ENCODE results near the gene ALDH1B1. TPM values are rescaled to one million over a fixed set of nuclear protein-coding genes. Genes with fewer than 3 reads are reported as not detected.
A peak's percentile ranks its signal among the peaks of the same experiment; 100 is the strongest.

ALDH1B1 gene
- total RNA-seq: 15.7 TPM
- long read RNA-seq, transcript ALDH1B1-201 (2 exons, 3,066 nt): major isoform, 40 of 50 reads
- long read RNA-seq, partial matches to known transcripts: 9 of 50 reads
- long read RNA-seq, other reads (novel, unspliced or antisense): 1 of 50 reads

DNA sequence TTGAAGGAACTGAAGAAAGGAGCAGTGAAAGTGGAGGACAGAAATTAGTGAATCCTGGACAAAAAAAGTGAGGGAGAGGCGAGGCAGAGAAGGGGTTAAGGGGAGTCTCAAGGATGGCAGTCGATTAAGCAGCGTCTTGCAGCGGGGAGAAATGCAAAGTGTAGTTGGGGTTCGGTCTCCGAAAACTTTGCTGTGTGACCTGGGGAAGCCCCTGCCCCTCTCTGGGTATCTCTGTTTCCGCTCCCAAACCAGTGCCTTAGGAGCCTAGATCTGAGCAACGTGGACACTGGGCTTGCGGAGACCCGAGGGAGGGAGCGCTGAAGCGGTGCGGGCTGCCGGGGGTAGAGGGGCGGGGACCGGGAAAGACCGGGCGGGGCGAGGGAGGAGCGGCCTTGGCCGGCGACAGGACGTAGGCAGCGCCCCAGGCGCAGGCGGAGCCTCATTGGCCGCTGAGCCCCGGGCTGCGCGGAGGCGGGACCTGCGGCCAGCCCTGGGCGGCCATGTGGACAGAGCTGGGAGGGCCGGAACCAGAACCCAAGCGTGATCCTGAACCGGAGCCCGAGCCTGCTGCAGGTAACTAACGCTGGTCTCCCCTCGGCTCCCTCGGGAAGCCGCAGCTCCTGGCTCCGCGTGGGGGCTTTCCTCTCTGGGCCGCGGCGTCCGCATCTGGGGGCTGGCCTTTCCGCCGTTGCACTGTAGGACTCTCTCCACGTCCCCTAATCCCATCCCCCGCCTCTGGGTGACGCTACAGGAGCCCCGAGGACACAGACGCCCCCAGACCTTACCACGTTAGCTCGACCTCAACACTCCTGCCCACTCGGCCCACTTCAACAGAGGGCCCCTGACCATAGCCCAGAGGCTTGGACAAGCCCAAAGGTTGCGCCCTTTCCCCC, at the start of gene ALDH1B1:
ALDH1B1 (plus strand) TSS at position 468 of the 893 bp plus-strand sequence. CDS start 3,047 bp downstream, outside the sequence.
- peak; percentile 100 for ATAC-seq
- DNase-seq: peak; percentile 93
- intact Hi-C loops (cut with micrococcal nuclease): no loop called here

DNA sequence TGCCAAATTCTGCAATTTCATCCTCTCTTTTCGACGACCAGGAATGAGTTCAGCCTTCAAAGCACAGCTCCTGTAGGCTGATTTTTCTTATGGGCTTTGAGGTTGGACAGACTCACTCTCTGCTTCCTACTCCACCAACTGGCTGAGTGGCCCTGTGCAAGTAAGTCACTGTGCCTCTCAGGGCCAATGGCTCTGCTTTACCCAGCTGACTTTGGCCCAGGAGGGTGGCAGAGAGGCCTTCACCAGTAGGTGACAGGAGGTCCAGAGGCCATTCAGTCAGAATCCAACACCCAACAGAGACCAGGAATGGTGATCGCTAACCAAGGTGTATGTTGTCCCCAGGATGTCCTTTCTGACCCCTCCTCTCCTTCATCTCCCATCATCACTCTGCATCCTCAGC, 49.5 kb upstream of the ALDH1B1 start:
- DNase-seq (no peak), ATAC-seq (no peak)
- intact Hi-C loops (cut with micrococcal nuclease): no loop called here

DNA sequence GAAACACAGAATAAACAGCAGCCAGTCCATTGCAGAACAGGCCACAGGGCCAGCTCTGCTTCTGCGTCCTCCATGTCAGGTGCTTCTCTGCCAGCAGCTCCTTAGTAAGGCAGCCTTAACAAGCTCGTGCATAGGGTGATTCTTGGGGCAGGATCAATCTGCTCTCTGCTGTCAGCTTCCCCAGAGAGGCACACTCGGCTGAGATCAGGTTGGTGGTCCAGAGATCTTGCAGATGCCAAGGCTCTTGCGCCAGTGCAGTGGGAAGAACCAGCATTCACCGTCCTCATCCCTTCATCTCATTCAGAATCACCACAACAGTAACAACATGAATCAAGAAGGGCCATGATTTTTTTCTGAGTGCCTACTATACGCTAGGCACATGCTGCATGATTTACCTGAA, 49.0 kb upstream of the ALDH1B1 start:
- no peak for ATAC-seq
- no peak for DNase-seq
- intact Hi-C loops (cut with micrococcal nuclease): no loop called here

DNA sequence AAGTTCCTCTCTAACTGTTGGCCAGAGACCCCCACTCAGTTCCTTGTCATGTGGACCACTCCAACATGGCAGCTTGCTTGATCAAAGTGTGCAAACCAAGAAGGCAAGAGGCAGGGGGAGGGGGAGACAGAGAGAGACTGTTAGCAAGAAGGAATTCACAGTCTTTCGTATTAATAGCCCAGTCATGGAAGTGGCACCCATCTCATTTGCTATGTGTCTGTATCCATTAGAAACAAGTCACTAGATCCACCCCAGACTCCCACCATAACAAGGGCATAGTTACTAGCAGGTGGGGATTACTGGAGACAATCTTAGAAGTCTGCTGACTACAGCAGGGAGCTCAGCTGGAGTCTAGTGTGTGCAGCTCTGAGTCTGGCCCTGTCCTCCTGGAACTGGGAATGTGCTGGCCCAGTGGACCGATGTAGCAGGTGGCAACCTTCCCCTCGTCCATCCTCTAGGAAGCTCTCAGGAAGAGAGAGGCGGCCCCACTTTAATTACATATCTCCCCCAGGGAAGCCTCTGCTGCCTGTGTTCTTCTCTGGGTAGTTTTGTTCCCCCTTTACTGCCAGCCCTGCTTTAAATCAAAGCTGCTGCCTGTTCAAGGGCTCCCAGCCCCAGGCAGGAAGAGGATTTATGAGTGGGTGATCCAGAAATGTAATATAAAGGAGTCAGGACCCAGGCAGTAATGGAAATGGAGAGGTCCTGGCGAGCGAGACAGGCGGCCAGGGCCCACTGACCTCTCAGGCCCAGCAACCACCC, 47.8 kb upstream of the ALDH1B1 start:
- no peak for DNase-seq
- ATAC-seq: no peak
- intact Hi-C loops (cut with micrococcal nuclease): no loop called here

DNA sequence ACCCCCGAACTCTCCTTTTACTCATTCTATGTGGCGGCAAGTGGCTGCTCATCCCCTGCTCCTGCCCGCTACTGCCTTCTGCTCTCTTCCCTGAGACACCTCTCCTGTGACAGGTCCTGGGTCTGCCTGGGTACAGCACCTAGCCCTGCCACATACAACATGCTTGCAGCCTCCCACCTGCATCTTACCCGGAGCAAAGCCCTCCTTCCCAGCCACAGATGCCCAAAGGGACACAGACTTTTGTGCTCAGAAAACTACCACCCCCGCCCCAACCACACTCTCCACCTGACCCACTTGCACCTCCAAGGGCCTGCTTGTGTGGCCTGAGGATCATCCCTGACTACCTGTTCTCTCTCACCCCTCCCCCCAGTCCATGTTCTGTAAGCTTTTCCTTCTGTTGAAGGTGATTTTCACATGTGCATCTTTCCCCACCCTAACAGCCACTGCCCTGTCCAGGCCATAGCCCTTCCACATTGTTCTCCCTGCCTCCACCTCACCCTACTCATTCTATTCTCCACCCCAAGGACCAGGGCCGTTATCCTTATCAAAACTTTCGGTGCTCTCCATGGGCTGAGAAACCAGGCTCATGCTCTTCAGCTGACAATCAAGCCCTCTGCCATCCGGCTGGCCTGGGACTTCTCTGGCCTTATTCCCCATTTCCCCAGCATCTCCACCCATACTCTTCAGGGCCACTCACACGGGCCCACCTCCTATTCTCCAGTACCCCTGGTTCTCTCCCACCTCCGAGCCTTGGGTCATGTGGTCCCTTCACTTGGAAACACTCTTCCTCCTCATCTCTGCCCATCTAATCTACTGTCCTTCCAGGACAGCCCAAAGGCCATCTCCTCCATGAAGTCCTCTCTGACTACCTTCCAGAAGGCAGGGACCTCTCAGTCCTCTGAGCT, 46.4 kb upstream of the ALDH1B1 start:
- intact Hi-C loops (cut with micrococcal nuclease): no loop called here
- DNase-seq (no peak), ATAC-seq (no peak)

DNA sequence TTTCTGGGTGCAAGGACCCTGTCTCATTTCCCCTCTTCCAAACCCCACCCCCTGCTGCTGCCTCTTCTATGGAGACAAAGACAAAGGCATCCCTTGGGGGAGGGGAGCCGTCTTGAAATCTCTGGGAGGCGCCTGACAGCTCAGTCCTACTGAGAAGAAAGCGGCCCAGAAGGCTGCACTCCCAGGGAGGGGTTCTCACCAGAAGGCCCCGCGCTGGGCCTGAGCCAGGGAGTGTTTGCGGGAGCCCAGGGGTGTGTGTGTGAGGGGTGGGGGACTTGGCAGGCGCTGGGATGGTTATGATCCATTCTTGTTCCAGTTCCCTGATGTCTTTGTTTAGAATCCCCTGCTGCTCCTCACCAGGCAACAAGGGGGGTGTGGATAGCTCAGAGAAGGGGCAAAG, 45.7 kb upstream of the ALDH1B1 start:
- intact Hi-C loops (cut with micrococcal nuclease): no loop called here
- DNase-seq (no peak), ATAC-seq (no peak)

DNA sequence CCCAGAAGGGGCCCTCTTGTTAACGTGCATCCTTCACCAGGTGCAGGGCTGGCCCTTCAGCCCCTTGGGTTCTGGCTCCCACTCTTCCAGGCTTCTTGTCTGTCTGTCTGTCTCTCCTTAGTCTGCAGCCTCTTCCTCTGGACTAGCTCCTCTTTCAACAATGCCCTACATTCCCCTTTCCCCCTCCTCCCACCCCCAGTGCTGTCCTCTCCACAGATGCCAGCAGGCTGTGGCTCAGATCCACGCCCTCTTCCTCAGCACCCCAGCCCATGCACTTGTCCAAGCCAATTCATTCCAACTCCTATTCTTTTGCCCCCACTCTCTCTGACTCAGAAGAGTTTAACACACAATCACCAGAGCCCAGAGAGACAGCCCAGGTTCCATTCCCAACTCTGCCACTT, 45.2 kb upstream of the ALDH1B1 start:
- ATAC-seq (no peak), DNase-seq (no peak)
- intact Hi-C loops (cut with micrococcal nuclease): no loop called here

DNA sequence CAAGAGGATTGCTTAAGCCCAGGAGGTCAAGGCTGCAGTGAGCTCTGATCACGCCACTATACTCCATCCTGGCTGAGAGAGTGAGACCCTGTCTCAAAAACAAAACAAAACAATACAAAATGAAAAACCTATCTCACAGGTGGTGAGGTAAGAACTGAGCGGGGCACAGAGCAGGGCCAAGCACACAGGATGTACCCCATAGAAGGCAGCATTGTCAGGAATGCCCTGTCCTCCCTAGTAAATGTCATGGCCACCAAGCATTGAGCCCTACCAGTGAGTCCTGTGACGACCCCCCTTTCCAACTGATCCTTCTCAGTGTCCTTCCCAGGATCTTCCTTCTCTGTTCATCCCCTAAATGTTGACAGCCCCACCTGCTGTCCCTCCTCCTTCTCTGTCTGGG, 44.6 kb upstream of the ALDH1B1 start:
- no peak for DNase-seq
- ATAC-seq: no peak
- intact Hi-C loops (cut with micrococcal nuclease): no loop called here

DNA sequence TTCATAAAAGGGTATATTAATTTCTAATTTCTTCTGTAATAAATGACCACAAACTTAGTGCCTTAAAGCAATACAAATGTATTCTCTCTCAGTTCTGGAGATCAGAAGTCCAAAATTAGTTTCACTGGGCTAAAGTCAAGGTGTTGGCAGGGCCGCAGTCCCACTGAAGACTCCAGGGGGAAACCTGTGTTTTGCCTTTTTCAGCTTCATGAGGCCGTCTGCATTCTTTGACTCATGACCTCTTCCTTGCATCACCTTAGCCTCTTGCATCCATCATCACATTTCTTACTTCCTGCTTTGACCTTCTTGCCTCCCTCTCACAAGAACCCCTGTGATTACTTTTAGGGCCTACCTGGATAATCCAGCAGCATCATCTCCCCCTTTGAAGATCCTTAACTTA, 42.0 kb upstream of the ALDH1B1 start:
- DNase-seq (no peak), ATAC-seq (no peak)
- intact Hi-C loops (cut with micrococcal nuclease): no loop called here

DNA sequence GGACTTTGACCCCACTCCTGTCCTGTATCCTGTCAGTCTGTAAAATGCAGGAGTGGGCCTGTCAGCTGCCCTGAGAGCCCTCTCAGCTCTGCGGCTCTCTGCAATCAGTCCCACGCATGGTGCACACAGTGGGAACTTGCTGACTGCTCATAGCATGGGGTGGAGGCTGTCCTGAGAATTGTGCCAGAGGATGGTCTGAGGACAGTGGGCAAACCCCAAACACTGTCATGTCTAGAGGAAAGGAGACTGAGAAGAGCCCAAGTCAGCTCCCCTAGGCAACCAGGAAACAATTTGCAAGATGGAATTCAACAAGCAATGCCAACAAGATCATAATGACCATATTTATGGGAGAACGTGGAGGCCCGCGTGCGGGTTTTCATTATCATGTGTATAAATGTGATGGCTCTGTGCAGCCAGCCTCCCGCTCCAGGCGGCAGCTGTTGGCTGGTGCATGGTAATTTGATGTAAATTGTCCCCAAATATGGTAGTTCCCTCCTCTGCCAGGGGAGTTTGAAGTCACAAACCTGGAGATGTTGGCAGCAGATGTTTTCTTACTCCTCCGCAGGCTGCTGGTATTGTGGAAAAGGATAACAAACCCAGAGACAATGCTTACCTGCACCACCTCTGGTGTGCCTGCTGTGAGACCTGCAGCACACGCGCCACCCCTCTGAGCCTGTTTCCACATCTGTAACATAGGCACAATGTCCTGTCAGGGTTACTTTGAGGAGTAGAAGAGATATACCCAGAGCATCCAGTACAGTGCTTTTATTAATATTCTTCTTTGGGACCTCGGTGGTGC, 39.8 kb upstream of the ALDH1B1 start:
- intact Hi-C loops (cut with micrococcal nuclease): no loop called here
- ATAC-seq: no peak
- DNase-seq: no peak

DNA sequence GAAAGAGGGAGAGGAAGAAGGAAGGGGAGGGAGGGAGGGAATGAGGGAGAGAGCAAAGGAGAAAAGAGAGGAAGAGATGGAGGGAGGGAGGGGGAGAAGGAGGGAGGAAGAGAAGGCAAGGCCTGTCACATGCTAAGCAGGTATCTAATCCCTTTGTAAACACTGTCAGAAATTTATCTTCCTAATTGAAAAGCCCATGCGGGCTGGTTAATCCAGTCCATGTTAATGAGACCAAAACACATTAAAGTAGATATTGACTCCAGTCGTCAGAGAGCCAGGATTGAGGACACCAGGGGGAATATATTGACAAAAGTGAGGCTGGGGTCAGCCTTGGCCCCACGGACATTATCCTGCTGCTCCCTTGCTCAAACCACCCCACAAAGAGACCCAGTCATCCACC, 37.4 kb upstream of the ALDH1B1 start:
- DNase-seq: no peak
- intact Hi-C loops (cut with micrococcal nuclease): no loop called here
- ATAC-seq: no peak

DNA sequence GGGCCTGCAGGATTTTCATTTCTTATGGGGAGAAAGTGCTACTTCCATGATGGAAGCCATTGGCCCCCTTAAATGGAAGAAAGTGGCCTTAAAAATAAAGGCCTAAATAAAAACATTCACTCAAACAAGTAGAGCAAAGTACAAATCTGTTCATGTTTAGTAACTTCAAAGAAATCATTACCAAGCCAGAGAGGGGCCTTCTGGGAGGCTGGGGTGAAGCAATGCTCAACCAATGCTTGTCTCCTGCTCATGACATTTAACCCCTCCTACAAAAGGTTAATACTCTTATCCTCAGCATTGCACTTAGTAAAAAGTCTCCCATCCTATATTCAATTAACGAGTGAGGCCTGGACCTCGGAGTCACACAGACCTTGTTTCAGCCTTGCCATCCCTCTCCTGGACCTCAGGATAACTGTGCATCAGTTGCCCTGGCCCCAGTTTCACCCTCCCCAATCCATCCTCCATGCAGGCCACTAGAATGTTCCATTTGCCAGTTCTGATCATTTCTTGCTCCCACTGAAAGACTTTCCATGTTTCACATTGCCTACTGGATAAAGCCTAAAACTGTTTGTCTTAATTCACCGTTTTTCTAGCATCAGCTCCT, 36.9 kb upstream of the ALDH1B1 start:
- intact Hi-C loops (cut with micrococcal nuclease): no loop called here
- DNase-seq (no peak), ATAC-seq (no peak)

DNA sequence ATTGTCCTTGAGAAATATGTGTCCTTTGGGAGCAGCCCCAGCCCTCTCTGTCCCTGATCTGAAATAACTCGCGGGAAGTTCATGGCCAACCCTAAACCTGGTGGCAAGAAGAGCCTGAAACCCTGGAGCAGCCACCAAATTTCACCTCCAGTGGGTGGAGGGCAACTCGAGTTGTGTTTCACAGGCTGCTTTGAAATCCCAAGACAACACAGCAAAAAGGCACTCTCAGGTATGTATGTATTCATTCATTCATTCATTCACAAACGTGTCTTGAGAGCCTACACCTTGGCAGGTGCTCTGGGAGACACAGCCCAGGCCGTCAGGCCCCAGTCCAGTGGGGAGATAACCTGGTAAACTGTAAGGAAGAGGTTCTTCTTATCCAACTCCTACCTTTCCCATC, 35.7 kb upstream of the ALDH1B1 start:
- intact Hi-C loops (cut with micrococcal nuclease): no loop called here
- no peak for DNase-seq
- no peak for ATAC-seq

DNA sequence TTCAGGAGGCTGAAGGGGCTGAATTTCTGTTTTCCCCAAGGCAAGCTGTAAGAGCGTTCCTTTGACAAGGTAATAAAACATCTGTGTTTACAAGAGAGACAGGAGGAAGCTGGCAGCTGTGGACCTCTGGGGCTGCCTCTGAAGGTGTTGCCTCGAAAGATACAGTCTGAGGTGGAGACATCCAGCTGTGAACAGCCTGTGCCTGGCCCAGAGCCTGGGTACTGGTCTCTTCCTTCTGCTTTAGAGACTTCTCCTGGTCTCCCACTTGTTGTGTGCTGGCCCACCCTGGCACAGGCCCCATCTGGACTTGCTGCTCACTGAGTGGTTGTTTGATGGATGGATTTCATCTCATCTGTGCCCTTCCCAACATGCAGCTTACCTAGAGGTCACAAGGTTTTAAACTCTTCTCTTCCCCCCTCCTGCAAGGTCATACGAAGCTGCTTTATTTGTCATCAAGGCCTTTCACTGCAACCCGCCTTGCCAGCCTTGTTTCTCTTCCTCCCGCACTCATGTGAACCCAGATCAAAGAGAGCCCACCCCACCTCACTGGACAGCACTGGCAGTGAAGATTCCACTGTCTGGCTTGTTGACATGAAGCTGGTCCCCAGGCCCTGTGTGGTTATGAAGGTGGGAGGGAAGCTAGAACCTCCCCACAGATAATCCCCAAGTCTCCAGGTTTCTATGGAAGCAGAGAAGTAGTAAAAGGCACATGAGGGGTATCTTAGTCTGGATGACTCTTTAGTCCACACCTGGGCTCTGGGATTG, 35.0 kb upstream of the ALDH1B1 start:
- intact Hi-C loops (cut with micrococcal nuclease): no loop called here
- DNase-seq (no peak), ATAC-seq (no peak)

DNA sequence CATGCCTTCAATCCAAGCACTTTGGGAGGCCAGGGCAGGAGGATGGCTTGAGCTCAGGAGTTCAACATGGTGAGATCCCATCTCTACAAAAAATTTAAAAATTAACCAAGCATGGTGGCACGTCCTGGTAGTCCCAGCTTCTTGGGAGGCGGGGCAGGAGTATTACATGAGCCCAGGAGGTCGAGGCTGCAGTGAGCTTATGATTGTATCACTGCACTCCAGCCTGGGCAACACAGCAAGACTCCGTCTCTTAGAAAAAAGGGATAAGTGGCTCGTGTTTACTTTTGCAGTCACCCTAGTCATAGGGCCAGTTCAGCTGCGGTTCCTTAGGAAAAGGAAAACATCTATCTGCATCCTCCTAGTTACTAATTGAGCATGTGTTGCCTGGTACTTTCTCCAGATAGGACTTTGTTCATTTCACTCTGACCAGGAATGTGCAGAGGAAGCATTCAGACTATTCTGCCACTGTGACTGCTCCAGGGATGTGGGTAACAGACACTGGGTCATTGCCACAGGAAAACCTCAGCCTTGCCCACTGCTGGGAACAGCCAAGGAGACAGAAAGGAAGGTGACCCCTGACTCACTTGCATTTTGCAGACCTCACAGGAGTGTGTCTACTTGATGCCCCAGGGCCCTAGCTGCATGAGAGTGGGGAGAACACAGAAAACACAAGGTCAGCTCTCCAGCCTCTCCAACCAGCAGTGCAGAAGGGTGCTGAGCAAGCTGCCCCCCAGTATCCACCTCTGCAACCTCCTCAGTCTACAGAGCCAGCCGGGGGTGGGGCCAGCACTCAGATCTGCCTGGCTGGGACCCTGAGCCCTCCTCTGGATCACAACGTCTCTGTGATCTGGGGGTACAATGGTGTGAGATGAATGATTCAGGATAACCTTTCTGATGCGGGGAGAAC, 33.9 kb upstream of the ALDH1B1 start:
- intact Hi-C loops (cut with micrococcal nuclease): no loop called here
- no peak for DNase-seq
- no peak for ATAC-seq

DNA sequence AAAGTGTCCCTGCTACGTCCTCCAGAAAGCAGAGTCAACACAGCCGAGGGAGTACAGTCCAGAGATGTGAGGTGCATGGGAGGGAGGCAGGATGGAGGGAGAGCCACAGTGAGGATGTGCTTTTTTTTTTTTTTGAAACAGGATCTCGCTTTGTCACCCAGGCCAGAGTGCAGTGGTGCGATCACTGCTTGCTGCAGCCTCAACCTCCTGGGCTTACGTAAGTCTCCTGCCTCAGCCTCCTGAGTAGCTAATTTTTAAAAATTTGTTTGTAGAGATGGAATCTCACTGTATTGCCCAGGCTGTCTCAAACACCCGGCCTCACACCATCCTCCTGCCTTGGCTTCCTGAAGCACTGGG, 33.2 kb upstream of the ALDH1B1 start:
- ATAC-seq (no peak), DNase-seq (no peak)
- intact Hi-C loops (cut with micrococcal nuclease): no loop called here
